Transverse colon (tissue), 4 donors: ENCODE data around the gene NIPSNAP2. TPM values are rescaled to one million over a fixed set of nuclear protein-coding genes. Genes with fewer than 3 reads are reported as not detected.

ENCODE experiments used
- DNase-seq: peaks from one replicate; pipeline ENCODE4 v3.0.0-alpha.2; 2019
- H3K27ac ChIP-seq, 4 donors: fragments of 200-600 bp; sonication (generic); 2 replicates each; pipeline ENCODE4 v1.5.1; 2016 to 2018; ENCODE audit warnings: inconsistent platforms in 4 of 4
- H3K27me3 ChIP-seq: fragments of 200-600 bp; sonication (generic); 2 replicates; pipeline ENCODE4 v1.5.1; 2017; ENCODE audit warnings: inconsistent platforms
- H3K36me3 ChIP-seq, 4 donors: fragments of 200-600 bp; sonication (generic); 2 replicates each; pipeline ENCODE4 v1.5.1; 2017 to 2019; ENCODE audit warnings: inconsistent platforms in 4 of 4
- H3K4me1 ChIP-seq, 4 donors: fragments of 200-600 bp; sonication (generic); 2 replicates each; pipeline ENCODE4 v1.5.1; 2017 to 2020; ENCODE audit warnings: inconsistent platforms in 4 of 4
- H3K4me3 ChIP-seq, 4 donors: fragments of 200-600 bp; sonication (generic); 1 replicate in 1 of 4; 2 replicates in 3 of 4; pipeline versions ENCODE4 v1.5.1 to v1.6.1; 2017 to 2019; ENCODE audit warnings: inconsistent platforms in 4 of 4
- H3K9me3 ChIP-seq, 2 donors: fragments of 200-600 bp; sonication (generic); 2 replicates each; pipeline ENCODE4 v1.5.1; 2017 to 2019; ENCODE audit warnings: inconsistent platforms in 2 of 2
- CTCF ChIP-seq, 5 experiments: fragments of 200-600 bp in 3 of 5; fragments of 450-650 bp in 2 of 5; sonication (generic) in 3 of 5; IDR thresholded peaks; 1 replicate in 2 of 5; 2 replicates in 3 of 5; pipeline ENCODE4 v1.5.1; 2016 to 2017; ENCODE audit warnings: antibody characterized with exemption in 5 of 5, inconsistent platforms in 3 of 5, mild to moderate bottlenecking in 2 of 5, moderate library complexity in 1 of 5
- EP300 ChIP-seq: sonication (generic); formaldehyde crosslinking; IDR thresholded peaks from one replicate; pipeline ENCODE4 v1.6.1; 2017; ENCODE audit warnings: antibody characterized with exemption, low read depth
- POLR2A ChIP-seq: fragments of 450-650 bp; IDR thresholded peaks from one replicate; pipeline ENCODE4 v1.6.1; 2016; ENCODE audit warnings: antibody characterized with exemption, mild to moderate bottlenecking, moderate library complexity
- POLR2AphosphoS5 ChIP-seq, 3 donors: sonication (generic); formaldehyde crosslinking; IDR thresholded peaks; one replicate each; pipeline ENCODE4 v1.6.1; 2016; ENCODE audit warnings: antibody characterized with exemption in 3 of 3
- WGBS, 2 donors: methylation state at CpG; one replicate each; pipeline ENCODE4 v1.1.5; 2018; ENCODE audit warnings: low coverage in 1 of 2; 5-methylcytosine and 5-hydroxymethylcytosine counted together
- in situ Hi-C, 4 donors: fragments of 200-750 bp; cut with MboI; loops; one replicate each; pipeline versions ENCODE4 v1.15.0 to v1.15.1; 2017; ENCODE audit warnings: low sequenced_read_pairs in 3 of 4, low pct_ligation_motif_present in 1 of 4, low pct_unique_long_range_greater_than_20kb in 1 of 4
- intact Hi-C: fragments of 100-400 bp; cut with DNase I; formaldehyde crosslinking; loops from one replicate; pipeline ENCODE4 v1.15.1; 2023; ENCODE audit warnings: low total_unique reads
- total RNA-seq, 4 donors: library from RNA; depleted of rRNA; stranded (reverse); fragments of >200 nt; gene quantifications; one replicate each; pipeline ENCODE4 v1.1.0, GENCODE V29; 2016

Gene NIPSNAP2
- total RNA-seq, 4 donors from 2014 or later, result 56.9 to 107 (median 84.1) TPM

DNA sequence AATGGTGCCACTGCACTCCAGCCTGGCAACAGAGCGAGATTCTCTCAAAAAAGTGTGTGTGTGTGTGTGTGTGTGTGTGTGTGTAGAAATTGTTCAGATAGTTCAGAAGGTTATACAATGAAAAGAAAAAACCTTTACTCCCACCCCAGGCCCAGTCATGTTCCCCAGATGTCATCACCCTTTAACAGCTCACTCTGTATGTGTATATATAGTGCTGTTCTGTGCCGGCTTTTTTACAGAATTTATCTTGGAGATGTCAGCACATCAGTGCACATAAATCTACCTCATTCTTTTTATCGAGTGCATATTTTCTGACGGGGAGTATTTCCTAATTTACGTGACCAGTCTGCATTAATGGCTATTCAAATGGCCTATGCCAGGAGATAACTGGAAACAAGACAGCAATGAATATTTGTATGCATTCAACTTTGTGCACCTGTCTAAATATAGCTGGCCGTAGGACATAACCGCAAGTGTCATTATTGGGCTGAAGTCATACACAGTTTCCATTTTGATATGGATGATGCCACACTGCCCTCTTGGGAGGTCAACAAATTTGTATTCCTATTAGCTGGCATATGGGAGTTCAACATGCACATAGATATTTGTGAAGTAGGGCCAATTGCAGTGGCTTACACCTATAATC, 11.7 kb downstream of the NIPSNAP2 start:
- TF ChIP-seq EP300 (no peak), CTCF (IDR thresholded peaks at IDR 0.05) (no peak), POLR2AphosphoS5 (IDR thresholded peaks at IDR 0.05) (no peak), POLR2A (no peak)
- WGBS, 2 donors, result 76 to 78% methylated on average over 3 to 7 of the region's 7 CpGs
- no peaks in the 10 kb centered on the region for H3K9me3 ChIP-seq
- peaks cover 0 to 33% (median 14%) of the 10 kb centered on the region in 4 donors for H3K36me3 ChIP-seq
- H3K4me1 ChIP-seq, result peaks cover 0 to 20% (median 6%) of the 10 kb centered on the region in 4 donors
- H3K4me3 ChIP-seq, result no peak overlapping the region
- intact Hi-C loops (no loop called here), in situ Hi-C loops (no loop called here)
- no peak for DNase-seq
- H3K27ac ChIP-seq, result no peak overlapping the region
- H3K27me3 ChIP-seq, result no peaks in the 10 kb centered on the region

- TF ChIP-seq POLR2A (no peak), POLR2AphosphoS5 (IDR thresholded peaks at IDR 0.05) (no peak), CTCF (IDR thresholded peaks at IDR 0.05) (no peak), EP300 (no peak)
- in situ Hi-C loops, result no loop called here
- intact Hi-C loops, result no loop called here
- Histone ChIP-seq H3K9me3 (no peaks in the 10 kb centered on the region), H3K4me1 (peaks cover 0 to 7% (median under 1%) of the 10 kb centered on the region in 4 donors), H3K36me3 (peaks cover 0 to 49% (median 22%) of the 10 kb centered on the region in 4 donors), H3K27me3 (no peaks in the 10 kb centered on the region), H3K4me3 (no peak overlapping the region), H3K27ac (no peak overlapping the region)
- WGBS, 2 donors, result 53 to 78% methylated on average over 2 to 4 of the region's 4 CpGs
- no peak for DNase-seq
Measured at GRCh38 chr7:55977831-55978230, 13.4 kb downstream of the NIPSNAP2 start.

DNA sequence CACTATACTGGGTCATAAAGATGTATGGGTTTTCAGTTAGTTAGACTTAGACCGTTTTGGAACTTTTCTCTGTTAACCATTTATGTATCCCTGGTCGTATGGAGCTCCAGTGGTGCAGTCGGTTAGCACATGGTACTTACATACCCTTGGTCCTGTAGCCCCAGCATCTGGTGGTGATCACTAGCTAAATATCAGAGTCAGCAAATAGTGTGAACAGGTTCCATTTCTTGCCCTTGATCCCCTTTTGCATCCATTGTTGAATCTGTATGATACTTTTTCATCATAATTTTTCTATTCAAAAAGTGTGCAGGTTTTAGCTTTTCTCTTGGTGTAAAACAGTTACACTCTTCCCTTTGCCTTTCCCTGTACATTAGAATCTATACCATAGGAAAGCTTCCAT, 15.9 kb downstream of the NIPSNAP2 start:
- in situ Hi-C loops, result no loop called here
- H3K4me1 ChIP-seq, result peaks cover 0 to 6% (median 0%) of the 10 kb centered on the region in 4 donors
- no peak overlapping the region for H3K4me3 ChIP-seq
- TF ChIP-seq POLR2A (no peak), EP300 (no peak), POLR2AphosphoS5 (IDR thresholded peaks at IDR 0.05) (no peak)
- 87 to 91% methylated on average over 3 of the region's 3 CpGs for WGBS, 2 donors
- intact Hi-C loops, result no loop called here
- no peaks in the 10 kb centered on the region for H3K27me3 ChIP-seq
- peaks cover 0 to 73% (median 34%) of the 10 kb centered on the region in 4 donors for H3K36me3 ChIP-seq
- H3K27ac ChIP-seq, result no peak overlapping the region
- no peak for DNase-seq
- H3K9me3 ChIP-seq, result no peaks in the 10 kb centered on the region

- Histone ChIP-seq H3K9me3 (no peaks in the 10 kb centered on the region), H3K36me3 (peaks cover 0 to 79% (median 37%) of the 10 kb centered on the region in 4 donors), H3K4me3 (no peak overlapping the region), H3K27ac (no peak overlapping the region), H3K27me3 (no peaks in the 10 kb centered on the region), H3K4me1 (no peaks in the 10 kb centered on the region)
- in situ Hi-C loops, result no loop called here
- intact Hi-C loops, result no loop called here
- WGBS, 2 donors, result 94 to 100% methylated on average over 2 to 3 of the region's 3 CpGs
- TF ChIP-seq CTCF (IDR thresholded peaks at IDR 0.05) (no peak), POLR2A (no peak), POLR2AphosphoS5 (IDR thresholded peaks at IDR 0.05) (no peak), EP300 (no peak)
- no peak for DNase-seq
Measured at GRCh38 chr7:55983537-55983936, 19.2 kb downstream of the NIPSNAP2 start.
